ENCODE data around the gene VSTM4.

- TF ChIP-seq CTCF (IDR thresholded peaks at IDR 0.05) (no peak), POLR2AphosphoS5 (IDR thresholded peaks at IDR 0.05) (no peak)
Measured at GRCh38 chr10:49068672-49069217, 46.6 kb downstream of the VSTM4 start.
